Measurements from ENCODE around the gene SRCAP.

SRCAP gene

GRCh38 chr16:30656974-30657865 is 41.8 kb upstream of the SRCAP start (continued):
- 0 out of 2 replicates have a peak, but pooled peaks have one; percentile 56 for TF ChIP-seq YY1 (tag by site-specific recombination; IDR thresholded peaks at IDR 0.05)
- TF ChIP-seq, protein P1, sequence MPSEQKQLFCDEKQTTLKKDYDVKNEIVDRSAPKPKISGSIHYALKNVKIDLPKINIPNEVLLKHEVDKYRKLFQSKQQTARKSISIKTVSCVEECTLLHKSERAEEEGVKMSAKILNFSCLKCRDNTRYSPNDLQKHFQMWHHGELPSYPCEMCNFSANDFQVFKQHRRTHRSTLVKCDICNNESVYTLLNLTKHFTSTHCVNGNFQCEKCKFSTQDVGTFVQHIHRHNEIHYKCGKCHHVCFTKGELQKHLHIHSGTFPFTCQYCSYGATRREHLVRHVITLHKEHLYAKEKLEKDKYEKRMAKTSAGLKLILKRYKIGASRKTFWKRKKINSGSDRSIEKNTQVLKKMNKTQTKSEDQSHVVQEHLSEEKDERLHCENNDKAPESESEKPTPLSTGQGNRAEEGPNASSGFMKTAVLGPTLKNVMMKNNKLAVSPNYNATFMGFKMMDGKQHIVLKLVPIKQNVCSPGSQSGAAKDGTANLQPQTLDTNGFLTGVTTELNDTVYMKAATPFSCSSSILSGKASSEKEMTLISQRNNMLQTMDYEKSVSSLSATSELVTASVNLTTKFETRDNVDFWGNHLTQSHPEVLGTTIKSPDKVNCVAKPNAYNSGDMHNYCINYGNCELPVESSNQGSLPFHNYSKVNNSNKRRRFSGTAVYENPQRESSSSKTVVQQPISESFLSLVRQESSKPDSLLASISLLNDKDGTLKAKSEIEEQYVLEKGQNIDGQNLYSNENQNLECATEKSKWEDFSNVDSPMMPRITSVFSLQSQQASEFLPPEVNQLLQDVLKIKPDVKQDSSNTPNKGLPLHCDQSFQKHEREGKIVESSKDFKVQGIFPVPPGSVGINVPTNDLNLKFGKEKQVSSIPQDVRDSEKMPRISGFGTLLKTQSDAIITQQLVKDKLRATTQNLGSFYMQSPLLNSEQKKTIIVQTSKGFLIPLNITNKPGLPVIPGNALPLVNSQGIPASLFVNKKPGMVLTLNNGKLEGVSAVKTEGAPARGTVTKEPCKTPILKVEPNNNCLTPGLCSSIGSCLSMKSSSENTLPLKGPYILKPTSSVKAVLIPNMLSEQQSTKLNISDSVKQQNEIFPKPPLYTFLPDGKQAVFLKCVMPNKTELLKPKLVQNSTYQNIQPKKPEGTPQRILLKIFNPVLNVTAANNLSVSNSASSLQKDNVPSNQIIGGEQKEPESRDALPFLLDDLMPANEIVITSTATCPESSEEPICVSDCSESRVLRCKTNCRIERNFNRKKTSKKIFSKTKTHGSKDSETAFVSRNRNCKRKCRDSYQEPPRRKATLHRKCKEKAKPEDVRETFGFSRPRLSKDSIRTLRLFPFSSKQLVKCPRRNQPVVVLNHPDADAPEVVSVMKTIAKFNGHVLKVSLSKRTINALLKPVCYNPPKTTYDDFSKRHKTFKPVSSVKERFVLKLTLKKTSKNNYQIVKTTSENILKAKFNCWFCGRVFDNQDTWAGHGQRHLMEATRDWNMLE (tag by site-specific recombination; conservative IDR thresholded peaks at IDR 0.05; ENCODE audit: low read depth), result no peak
- TF ChIP-seq ZFP3 (tag by site-specific recombination; IDR thresholded peaks at IDR 0.05; ENCODE audit: low read depth), result no peak
- TF ChIP-seq ZNF707 (tag by site-specific recombination; IDR thresholded peaks at IDR 0.05), result no peak
- no peak for TF ChIP-seq ZNF660 (tag by site-specific recombination; IDR thresholded peaks at IDR 0.05)
- TF ChIP-seq ZNF514 (tag by site-specific recombination; IDR thresholded peaks at IDR 0.05), result no peak
- TF ChIP-seq ZFP69B (tag by site-specific recombination; IDR thresholded peaks at IDR 0.05), result no peak
- no peak for TF ChIP-seq ZNF121 (tag by site-specific recombination; IDR thresholded peaks at IDR 0.05)
- TF ChIP-seq OSR2 (tag by site-specific recombination; IDR thresholded peaks at IDR 0.05), result no peak
- no peak for TF ChIP-seq KLF7 (tag by site-specific recombination; IDR thresholded peaks at IDR 0.05; ENCODE audit: borderline replicate concordance)
- TF ChIP-seq, protein P2, sequence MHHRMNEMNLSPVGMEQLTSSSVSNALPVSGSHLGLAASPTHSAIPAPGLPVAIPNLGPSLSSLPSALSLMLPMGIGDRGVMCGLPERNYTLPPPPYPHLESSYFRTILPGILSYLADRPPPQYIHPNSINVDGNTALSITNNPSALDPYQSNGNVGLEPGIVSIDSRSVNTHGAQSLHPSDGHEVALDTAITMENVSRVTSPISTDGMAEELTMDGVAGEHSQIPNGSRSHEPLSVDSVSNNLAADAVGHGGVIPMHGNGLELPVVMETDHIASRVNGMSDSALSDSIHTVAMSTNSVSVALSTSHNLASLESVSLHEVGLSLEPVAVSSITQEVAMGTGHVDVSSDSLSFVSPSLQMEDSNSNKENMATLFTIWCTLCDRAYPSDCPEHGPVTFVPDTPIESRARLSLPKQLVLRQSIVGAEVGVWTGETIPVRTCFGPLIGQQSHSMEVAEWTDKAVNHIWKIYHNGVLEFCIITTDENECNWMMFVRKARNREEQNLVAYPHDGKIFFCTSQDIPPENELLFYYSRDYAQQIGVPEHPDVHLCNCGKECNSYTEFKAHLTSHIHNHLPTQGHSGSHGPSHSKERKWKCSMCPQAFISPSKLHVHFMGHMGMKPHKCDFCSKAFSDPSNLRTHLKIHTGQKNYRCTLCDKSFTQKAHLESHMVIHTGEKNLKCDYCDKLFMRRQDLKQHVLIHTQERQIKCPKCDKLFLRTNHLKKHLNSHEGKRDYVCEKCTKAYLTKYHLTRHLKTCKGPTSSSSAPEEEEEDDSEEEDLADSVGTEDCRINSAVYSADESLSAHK (tag by site-specific recombination; IDR thresholded peaks at IDR 0.05), result peak; percentile 18; the same call in 1 of the 2 replicates
- TF ChIP-seq ZSCAN16 (tag by site-specific recombination; IDR thresholded peaks at IDR 0.05), result no peak
- no peak for TF ChIP-seq ZNF324 (tag by site-specific recombination; IDR thresholded peaks at IDR 0.05)
- no peak; the same call in 1 of the 2 replicates for TF ChIP-seq ZNF513 (tag by site-specific recombination; IDR thresholded peaks at IDR 0.05)
- no peak for TF ChIP-seq SALL2 (tag by site-specific recombination; IDR thresholded peaks at IDR 0.05; ENCODE audit: borderline replicate concordance)
- no peak for TF ChIP-seq ZNF837 (tag by site-specific recombination; IDR thresholded peaks at IDR 0.05)
- TF ChIP-seq ZNF785 (tag by site-specific recombination; IDR thresholded peaks at IDR 0.05), result no peak
- no peak for TF ChIP-seq ZNF768 (tag by site-specific recombination; IDR thresholded peaks at IDR 0.05)
- TF ChIP-seq SP7 (tag by site-specific recombination; IDR thresholded peaks at IDR 0.05), result peak; percentile 63
- no peak for TF ChIP-seq ZNF138 (tag by site-specific recombination; IDR thresholded peaks at IDR 0.05; ENCODE audit: borderline replicate concordance)
- no peak for TF ChIP-seq PRDM6 (tag by site-specific recombination; IDR thresholded peaks at IDR 0.05)
- peak; percentile 92 for TF ChIP-seq ZNF600 (tag by site-specific recombination; IDR thresholded peaks at IDR 0.05)
- no peak; the same call in 1 of the 2 replicates for TF ChIP-seq ZNF19 (tag by site-specific recombination; IDR thresholded peaks at IDR 0.05; ENCODE audit: low read depth)
- TF ChIP-seq GLI4 (tag by site-specific recombination; IDR thresholded peaks at IDR 0.05), result no peak
- TF ChIP-seq ZEB2 (tag by site-specific recombination; IDR thresholded peaks at IDR 0.05), result peak; percentile 31; the same call in 1 of the 2 replicates
- peak; percentile 57; the same call in 1 of the 2 replicates for TF ChIP-seq ZNF501 (tag by site-specific recombination; IDR thresholded peaks at IDR 0.05)
- TF ChIP-seq ZNF155 (tag by site-specific recombination; IDR thresholded peaks at IDR 0.05), result no peak
- TF ChIP-seq, protein P3, sequence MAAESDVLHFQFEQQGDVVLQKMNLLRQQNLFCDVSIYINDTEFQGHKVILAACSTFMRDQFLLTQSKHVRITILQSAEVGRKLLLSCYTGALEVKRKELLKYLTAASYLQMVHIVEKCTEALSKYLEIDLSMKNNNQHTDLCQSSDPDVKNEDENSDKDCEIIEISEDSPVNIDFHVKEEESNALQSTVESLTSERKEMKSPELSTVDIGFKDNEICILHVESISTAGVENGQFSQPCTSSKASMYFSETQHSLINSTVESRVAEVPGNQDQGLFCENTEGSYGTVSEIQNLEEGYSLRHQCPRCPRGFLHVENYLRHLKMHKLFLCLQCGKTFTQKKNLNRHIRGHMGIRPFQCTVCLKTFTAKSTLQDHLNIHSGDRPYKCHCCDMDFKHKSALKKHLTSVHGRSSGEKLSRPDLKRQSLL (tag by site-specific recombination; IDR thresholded peaks at IDR 0.05), result no peak

Data from HEK293 (cell line).